Panc1 (cell line): ENCODE data around the gene PDE3B.
"Not testable (repeated sequence)": the region's sequence is repeated elsewhere in the genome, so short reads cannot be mapped to it uniquely, and the experiment has no call there.

Source experiments
- CTCF ChIP-seq: fragments of 450-650 bp; IDR thresholded peaks from 2 replicates; pipeline ENCODE4 v1.5.1; 2017; ENCODE audit warnings: mild to moderate bottlenecking
- POLR2AphosphoS5 ChIP-seq: IDR thresholded peaks from 2 replicates; pipeline ENCODE4 v1.6.1; 2012; ENCODE audit warnings: mild to moderate bottlenecking, low read depth, low read length, moderate library complexity
- REST ChIP-seq, 2 experiments: IDR thresholded peaks; 2 replicates each; pipeline ENCODE4 v1.6.1; 2011 to 2012; ENCODE audit warnings: low read depth in 2 of 2, control low read depth in 1 of 2, low read length in 1 of 2, mild to moderate bottlenecking in 1 of 2, moderate library complexity in 1 of 2; ENCODE audit not compliant: insufficient read depth in 1 of 2
- SIN3A ChIP-seq: IDR thresholded peaks from 2 replicates; pipeline ENCODE4 v1.6.1; 2012; ENCODE audit warnings: low read depth, mild to moderate bottlenecking, low read length, moderate library complexity, borderline replicate concordance; ENCODE audit not compliant: insufficient read depth

GRCh38 chr11:14667329-14667728 lies 23.7 kb downstream of the PDE3B start:
- not testable (repeated sequence) for TF ChIP-seq CTCF; POLR2AphosphoS5; SIN3A; REST (IDR thresholded peaks at IDR 0.05; ENCODE audit: insufficient read depth in 1 of 2, low read depth in 2 of 2, low read length in 1 of 2)
